GM12878 (cell line): ENCODE measurements around the gene PEX5. TPM values are rescaled to one million over a fixed set of nuclear protein-coding genes. Genes with fewer than 3 reads are reported as not detected.
A peak's percentile ranks its signal among the peaks of the same experiment; 100 is the strongest.

Experiments
- ATAC-seq: fragments of 200-7000 bp; cut with Tn5 transposase; 3 replicates; pipeline ENCODE4 v1.9.1; 2020; ENCODE audit warnings: mild to moderate bottlenecking, moderate library complexity
- BruUV-seq: library from RNA; stranded (reverse); fragments of 400-500 nt; replicated peaks from 2 replicates; lab custom pipeline; 2021; lab: Mats Ljungman, UMichigan
- CTCF ChIA-PET: fragments of 300-600 bp; sonication (Branson Sonifier 250); formaldehyde crosslinking; extraction: SDS; loops from one replicate; lab custom pipeline; 2021; ENCODE audit warnings: inconsistent platforms; lab: Yijun Ruan, JAX
- POLR2A ChIA-PET: fragments of 350-600 bp; formaldehyde crosslinking; extraction: SDS; loops from one replicate; lab custom pipeline; 2021; ENCODE audit warnings: inconsistent platforms; lab: Charles Lee
- RAD21 ChIA-PET: fragments of 300-600 bp; sonication (Branson Sonifier 250); formaldehyde crosslinking; loops from one replicate; lab custom pipeline; 2023; ENCODE audit warnings: antibody characterized with exemption; ENCODE audit not compliant: unreplicated experiment; lab: Charles Lee
- SMC1A ChIA-PET: fragments of 300-600 bp; sonication (Branson Sonifier 250); formaldehyde crosslinking; loops from one replicate; lab custom pipeline; 2023; ENCODE audit not compliant: unreplicated experiment, uncharacterized antibody; lab: Charles Lee
- DNase-seq: peaks from one replicate; pipeline ENCODE4 v3.0.0-alpha.2; 2011; ENCODE audit warnings: low read depth, low spot score
- FAIRE-seq: peaks from 3 replicates; lab custom pipeline; 2011; peaks lifted over from hg19 to GRCh38; lab: Jason Lieb, UNC
- H2AFZ ChIP-seq: 2 replicates; pipeline ENCODE4 v1.6.0; 2011; ENCODE audit warnings: low read depth, low read length, control low read depth; ENCODE audit not compliant: control insufficient read depth
- H3K27ac ChIP-seq: 2 replicates; pipeline ENCODE4 v1.5.1; 2011; ENCODE audit warnings: control low read depth; ENCODE audit not compliant: control insufficient read depth, insufficient read depth
- H3K27me3 ChIP-seq, 2 experiments: replicated peaks in 1 of 2; 2 replicates each; pipeline versions ENCODE4 v1.6.0 to v1.6.1; 2011; ENCODE audit warnings: low read length in 1 of 2; ENCODE audit not compliant: control insufficient read depth in 2 of 2, insufficient read depth in 2 of 2
- H3K36me3 ChIP-seq, 2 experiments: 2 replicates each; pipeline ENCODE4 v1.5.1; 2011; ENCODE audit warnings: low read length in 1 of 2; ENCODE audit not compliant: control insufficient read depth in 2 of 2, insufficient read depth in 2 of 2
- H3K4me1 ChIP-seq: 2 replicates; pipeline ENCODE4 v1.6.1; 2011; ENCODE audit warnings: mild to moderate bottlenecking, low read length, moderate library complexity, mixed read lengths; ENCODE audit not compliant: control insufficient read depth, insufficient read depth
- H3K4me2 ChIP-seq: 2 replicates; pipeline ENCODE4 v1.6.0; 2011; ENCODE audit warnings: control low read depth; ENCODE audit not compliant: control insufficient read depth, insufficient read depth
- H3K4me3 ChIP-seq: fragments of 200-600 bp; sonication (generic); 2 replicates; pipeline ENCODE4 v1.5.1; 2016
- H3K79me2 ChIP-seq: 2 replicates; pipeline ENCODE4 v1.6.0; 2011; ENCODE audit warnings: low read length; ENCODE audit not compliant: control insufficient read depth, insufficient read depth
- H3K9ac ChIP-seq: 2 replicates; pipeline ENCODE4 v1.8.0; 2011; ENCODE audit warnings: low read length, control low read depth, mixed read lengths; ENCODE audit not compliant: control insufficient read depth, insufficient read depth
- H3K9me3 ChIP-seq: replicated peaks from 3 replicates; pipeline ENCODE4 v1.5.1; 2011; ENCODE audit warnings: mild to moderate bottlenecking, low read length; ENCODE audit not compliant: control insufficient read depth, insufficient read depth
- H4K20me1 ChIP-seq: 2 replicates; pipeline ENCODE4 v1.6.0; 2011; ENCODE audit not compliant: control insufficient read depth, insufficient read depth
- CREM ChIP-seq: IDR thresholded peaks from 2 replicates; pipeline ENCODE4 v1.6.1; 2014; ENCODE audit warnings: antibody characterized with exemption, low read depth
- DPF2 ChIP-seq: fragments of 450-650 bp; IDR thresholded peaks from 2 replicates; pipeline ENCODE4 v1.6.1; 2017; ENCODE audit warnings: mild to moderate bottlenecking
- HDAC2 ChIP-seq: fragments of 200-600 bp; sonication (generic); IDR thresholded peaks from 2 replicates; pipeline ENCODE4 v1.6.1; 2017
- HDAC6 ChIP-seq: fragments of 200-600 bp; sonication (generic); IDR thresholded peaks from one replicate; pipeline ENCODE4 v1.8.0; 2017; ENCODE audit warnings: antibody characterized with exemption; ENCODE audit not compliant: unreplicated experiment
- KLF5 ChIP-seq: fragments of 450-650 bp; IDR thresholded peaks from 2 replicates; pipeline ENCODE4 v1.6.1; 2014; ENCODE audit warnings: mild to moderate bottlenecking; ENCODE audit not compliant: partially characterized antibody
- NR2C1 ChIP-seq: fragments of 450-650 bp; IDR thresholded peaks from 2 replicates; pipeline ENCODE4 v1.6.1; 2017; ENCODE audit warnings: antibody characterized with exemption, mild to moderate bottlenecking, moderate library complexity
- RFX5 ChIP-seq: IDR thresholded peaks from 2 replicates; pipeline ENCODE4 v1.6.1; 2011; ENCODE audit warnings: low read depth, low read length, improper control_type of control experiment
- SMAD5 ChIP-seq: IDR thresholded peaks from 2 replicates; pipeline ENCODE4 v1.6.1; 2016; ENCODE audit warnings: antibody characterized with exemption, low read depth
- SMARCA5 ChIP-seq: fragments of 450-650 bp; IDR thresholded peaks from 2 replicates; pipeline ENCODE4 v1.6.1; 2017; ENCODE audit warnings: mild to moderate bottlenecking
- YY1 ChIP-seq: IDR thresholded peaks from 2 replicates; pipeline ENCODE4 v1.6.1; 2011; ENCODE audit warnings: low read depth, mild to moderate bottlenecking, low read length
- ZBED1 ChIP-seq: IDR thresholded peaks from 2 replicates; pipeline ENCODE4 v1.6.1; 2016; ENCODE audit warnings: borderline replicate concordance
- ZBTB4 ChIP-seq: fragments of 450-650 bp; formaldehyde crosslinking; IDR thresholded peaks from 2 replicates; pipeline ENCODE4 v1.4.0; 2022; ENCODE audit warnings: mild to moderate bottlenecking, moderate library complexity
- WGBS: methylation state at CpG from one replicate; pipeline ENCODE4 v1.1.6; 2016; ENCODE audit warnings: low lambda C conversion rate; ENCODE audit not compliant: insufficient replicate concordance, insufficient coverage; ENCODE audit errors: missing lambda C conversion rate; 5-methylcytosine and 5-hydroxymethylcytosine counted together
- in situ Hi-C: fragments of 300-500 bp; cut with MboI; formaldehyde crosslinking; loops from 9 replicates; pipeline ENCODE4 v1.14.3; 2018; ENCODE audit warnings: mixed read lengths
- intact Hi-C: fragments of 100-400 bp; cut with micrococcal nuclease; formaldehyde crosslinking; loops from one replicate; pipeline ENCODE4 v1.14.2; 2022; ENCODE audit not compliant: unreplicated experiment
- polyA plus RNA-seq, 11 experiments: library from polyadenylated mRNA; depleted of rRNA in 4 of 11; unstranded in 6 of 11; stranded (reverse) in 5 of 11; fragments of >200 nt; fragmentation: Nextera tagmentation in 4 of 11; fragmentation: Illumina TruSeq in 1 of 11; extraction: Ambion mirVana in 4 of 11; extraction: Trizol in 1 of 11; gene quantifications; 1 replicate in 1 of 11; 2 replicates in 10 of 11; pipeline versions ENCODE4 v1.2.1 to v1.2.3, GENCODE V29; 2011 to 2016; ENCODE audit warnings: inconsistent platforms in 2 of 11, missing spikeins in 2 of 11, low read depth in 1 of 11
- total RNA-seq, 4 experiments: library from RNA; depleted of rRNA in 3 of 4; stranded (reverse); fragments of >200 nt in 3 of 4; fragmentation: Illumina TruSeq in 1 of 4; extraction: Trizol in 1 of 4; gene quantifications; 2 replicates each; pipeline versions ENCODE4 v1.2.1 to v1.2.3, GENCODE V29; 2013 to 2021
- TF ChIP-seq, protein P1 (sequence below): fragments of 450-650 bp; IDR thresholded peaks from 2 replicates; pipeline ENCODE4 v1.6.1; 2018; ENCODE audit warnings: mild to moderate bottlenecking, low read depth, moderate library complexity; ENCODE audit not compliant: partially characterized antibody
- TF ChIP-seq, protein P2 (sequence below): IDR thresholded peaks from 2 replicates; pipeline ENCODE4 v1.6.1; 2012; ENCODE audit warnings: low read depth, low read length, improper control_type of control experiment

PEX5 gene
- total and polyA plus RNA-seq, 10 of the 15 experiments (the other 5 are each of a cell fraction or from before 2014, with no cell fraction given): 1.3 to 31.9 (median 13.1) TPM

- H3K4me2 ChIP-seq: no peak overlapping the region
These were observed 35.4 kb upstream of the PEX5 start for GRCh38 chr12:7154042-7154441.

More at GRCh38 chr12:7154042-7154441, 35.4 kb upstream of the PEX5 start:
- Histone ChIP-seq H3K9ac (no peak overlapping the region), H3K27ac (no peak overlapping the region), H3K79me2 (no peaks in the 10 kb centered on the region), H3K36me3 (peaks cover 11 to 15% of the 10 kb centered on the region in 2 experiments), H3K27me3 (no peaks in the 10 kb centered on the region), H4K20me1 (no peaks in the 10 kb centered on the region), H3K4me1 (no peaks in the 10 kb centered on the region), H2AFZ (no peak overlapping the region), H3K9me3 (no peaks in the 10 kb centered on the region), H3K4me3 (no peak overlapping the region)
- SMC1A ChIA-PET: no interaction called here
- POLR2A ChIA-PET: no interaction called here
- FAIRE-seq (no peak), ATAC-seq (no peak), DNase-seq (no peak)
- in situ Hi-C loops: no loop called here
- WGBS: 84% methylated on average over 6 of the region's 6 CpGs
- TF ChIP-seq DPF2: no peak
- no peak for TF ChIP-seq ZBED1
- no peak for TF ChIP-seq CREM
- no peak for TF ChIP-seq KLF5
- TF ChIP-seq HDAC2: no peak
- TF ChIP-seq YY1: no peak
- TF ChIP-seq ZBTB4: no peak
- TF ChIP-seq SMAD5: no peak
- no peak for TF ChIP-seq SMARCA5
- TF ChIP-seq NR2C1: no peak
- TF ChIP-seq HDAC6: no peak
- TF ChIP-seq, protein P1, sequence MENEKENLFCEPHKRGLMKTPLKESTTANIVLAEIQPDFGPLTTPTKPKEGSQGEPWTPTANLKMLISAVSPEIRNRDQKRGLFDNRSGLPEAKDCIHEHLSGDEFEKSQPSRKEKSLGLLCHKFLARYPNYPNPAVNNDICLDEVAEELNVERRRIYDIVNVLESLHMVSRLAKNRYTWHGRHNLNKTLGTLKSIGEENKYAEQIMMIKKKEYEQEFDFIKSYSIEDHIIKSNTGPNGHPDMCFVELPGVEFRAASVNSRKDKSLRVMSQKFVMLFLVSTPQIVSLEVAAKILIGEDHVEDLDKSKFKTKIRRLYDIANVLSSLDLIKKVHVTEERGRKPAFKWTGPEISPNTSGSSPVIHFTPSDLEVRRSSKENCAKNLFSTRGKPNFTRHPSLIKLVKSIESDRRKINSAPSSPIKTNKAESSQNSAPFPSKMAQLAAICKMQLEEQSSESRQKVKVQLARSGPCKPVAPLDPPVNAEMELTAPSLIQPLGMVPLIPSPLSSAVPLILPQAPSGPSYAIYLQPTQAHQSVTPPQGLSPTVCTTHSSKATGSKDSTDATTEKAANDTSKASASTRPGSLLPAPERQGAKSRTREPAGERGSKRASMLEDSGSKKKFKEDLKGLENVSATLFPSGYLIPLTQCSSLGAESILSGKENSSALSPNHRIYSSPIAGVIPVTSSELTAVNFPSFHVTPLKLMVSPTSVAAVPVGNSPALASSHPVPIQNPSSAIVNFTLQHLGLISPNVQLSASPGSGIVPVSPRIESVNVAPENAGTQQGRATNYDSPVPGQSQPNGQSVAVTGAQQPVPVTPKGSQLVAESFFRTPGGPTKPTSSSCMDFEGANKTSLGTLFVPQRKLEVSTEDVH: no peak
- TF ChIP-seq RFX5: no peak
- TF ChIP-seq, protein P2, sequence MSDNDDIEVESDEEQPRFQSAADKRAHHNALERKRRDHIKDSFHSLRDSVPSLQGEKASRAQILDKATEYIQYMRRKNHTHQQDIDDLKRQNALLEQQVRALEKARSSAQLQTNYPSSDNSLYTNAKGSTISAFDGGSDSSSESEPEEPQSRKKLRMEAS: no peak
- BruUV-seq: TSS peak; percentile 40
- CTCF ChIA-PET: interaction anchor here (1.2 to 2.2 kb wide), 3 partner anchors 9 to 41 kb away, joined by 3 to 11 read pairs (median 5); no protein-coding TSS in a partner anchor
- RAD21 ChIA-PET: no interaction called here
- intact Hi-C loops: no loop called here
